Right lobe of liver (tissue), 4 donors: ENCODE measurements around the gene SDK1.

Experiments
- POLR2A ChIP-seq: fragments of 450-650 bp; IDR thresholded peaks from one replicate; pipeline ENCODE4 v1.6.1; 2017; ENCODE audit warnings: antibody characterized with exemption, mild to moderate bottlenecking
- TF ChIP-seq, protein P1 (sequence below), 4 donors: fragments of 200-600 bp in 3 of 4; fragments of 450-650 bp in 1 of 4; IDR thresholded peaks; one replicate each; pipeline versions ENCODE4 v1.5.1 to v1.8.0; 2016 to 2022; ENCODE audit warnings: antibody characterized with exemption in 4 of 4, mild to moderate bottlenecking in 2 of 4
- donor health status: DM: no; HTN: no; CAD: no.
- donor health status: DM: no; HTN: no; CAD: no.
- donor health status: DM: no; HTN: yes; CAD: no.

- TF ChIP-seq, protein P1, sequence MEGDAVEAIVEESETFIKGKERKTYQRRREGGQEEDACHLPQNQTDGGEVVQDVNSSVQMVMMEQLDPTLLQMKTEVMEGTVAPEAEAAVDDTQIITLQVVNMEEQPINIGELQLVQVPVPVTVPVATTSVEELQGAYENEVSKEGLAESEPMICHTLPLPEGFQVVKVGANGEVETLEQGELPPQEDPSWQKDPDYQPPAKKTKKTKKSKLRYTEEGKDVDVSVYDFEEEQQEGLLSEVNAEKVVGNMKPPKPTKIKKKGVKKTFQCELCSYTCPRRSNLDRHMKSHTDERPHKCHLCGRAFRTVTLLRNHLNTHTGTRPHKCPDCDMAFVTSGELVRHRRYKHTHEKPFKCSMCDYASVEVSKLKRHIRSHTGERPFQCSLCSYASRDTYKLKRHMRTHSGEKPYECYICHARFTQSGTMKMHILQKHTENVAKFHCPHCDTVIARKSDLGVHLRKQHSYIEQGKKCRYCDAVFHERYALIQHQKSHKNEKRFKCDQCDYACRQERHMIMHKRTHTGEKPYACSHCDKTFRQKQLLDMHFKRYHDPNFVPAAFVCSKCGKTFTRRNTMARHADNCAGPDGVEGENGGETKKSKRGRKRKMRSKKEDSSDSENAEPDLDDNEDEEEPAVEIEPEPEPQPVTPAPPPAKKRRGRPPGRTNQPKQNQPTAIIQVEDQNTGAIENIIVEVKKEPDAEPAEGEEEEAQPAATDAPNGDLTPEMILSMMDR (IDR thresholded peaks at IDR 0.05): no peak
- TF ChIP-seq POLR2A: no peak
These were observed 168.6 kb downstream of the SDK1 start for GRCh38 chr7:3469641-3470040.
